H7 (cell line): ENCODE results near the gene STAP2. TPM values are rescaled to one million over a fixed set of nuclear protein-coding genes. Genes with fewer than 3 reads are reported as not detected.

Experiments
- DNase-seq: peaks from one replicate; pipeline ENCODE4 v3.0.0; 2012
- H3K27me3 ChIP-seq: 2 replicates; pipeline ENCODE4 v1.6.0; 2011; ENCODE audit warnings: mild to moderate bottlenecking, low read length; ENCODE audit not compliant: control insufficient read depth, insufficient read depth
- H3K36me3 ChIP-seq: replicated peaks from 2 replicates; pipeline ENCODE4 v1.5.1; 2011; ENCODE audit warnings: low read length; ENCODE audit not compliant: control insufficient read depth, insufficient read depth
- H3K4me3 ChIP-seq: 2 replicates; pipeline ENCODE4 v1.5.1; 2011; ENCODE audit warnings: low read depth, mild to moderate bottlenecking, control low read depth, low read length, moderate library complexity; ENCODE audit not compliant: insufficient read depth
- total RNA-seq: library from RNA; depleted of rRNA; stranded (reverse); fragments of >200 nt; shearing (Covaris generic); gene quantifications from 2 replicates; pipeline ENCODE4 v1.2.3, GENCODE V29; 2014

The STAP2 gene
- total RNA-seq, 1 experiment from 2014 or later: 14.2 TPM

DNA sequence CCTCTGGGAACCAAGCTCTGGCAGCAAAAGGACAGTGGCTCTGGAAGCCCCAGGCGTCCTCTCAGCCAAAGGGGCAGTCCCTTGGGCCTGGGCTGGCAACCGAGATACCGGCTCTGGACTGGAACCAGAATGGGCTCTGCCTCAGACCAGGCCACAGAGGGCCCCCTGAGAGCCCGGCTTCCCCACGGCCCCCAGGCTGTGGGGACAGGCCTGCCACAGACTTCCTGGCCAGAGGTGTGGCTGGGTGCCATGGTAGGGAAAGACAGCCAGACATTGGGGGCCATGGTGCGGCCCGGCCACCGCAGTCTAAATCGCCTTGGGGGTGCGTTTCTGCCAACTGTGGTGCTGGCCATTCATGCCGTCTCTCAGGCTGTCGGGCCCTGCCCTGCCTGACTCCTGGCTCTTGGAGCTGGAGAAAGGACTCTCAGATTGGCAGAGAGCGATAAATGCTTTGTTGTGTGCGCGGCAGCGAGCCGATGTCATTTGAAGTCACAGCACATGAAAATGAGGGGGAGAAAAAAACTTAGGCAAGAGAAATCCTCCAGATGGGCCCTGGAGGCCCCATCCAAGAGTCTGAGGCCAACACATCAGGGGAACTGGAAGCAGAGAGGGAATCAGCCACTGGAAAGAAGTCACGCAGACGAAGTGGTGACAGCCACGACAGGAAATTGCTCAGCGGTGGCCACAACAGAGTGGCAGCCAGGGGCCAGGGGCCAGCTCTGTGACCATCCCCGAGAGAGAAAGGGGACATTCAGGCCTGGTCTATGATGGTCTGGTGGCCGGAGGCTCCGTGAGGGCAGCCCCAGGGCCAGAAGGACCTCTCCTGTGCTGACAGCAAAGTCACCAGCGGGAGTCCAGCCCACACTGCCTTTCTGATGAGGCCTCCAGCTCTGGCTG is 35.2 kb upstream of the STAP2 start:
- Histone ChIP-seq H3K27me3 (no peaks in the 10 kb centered on the region), H3K4me3 (no peak overlapping the region), H3K36me3 (no peaks in the 10 kb centered on the region)
- DNase-seq: no peak

DNA sequence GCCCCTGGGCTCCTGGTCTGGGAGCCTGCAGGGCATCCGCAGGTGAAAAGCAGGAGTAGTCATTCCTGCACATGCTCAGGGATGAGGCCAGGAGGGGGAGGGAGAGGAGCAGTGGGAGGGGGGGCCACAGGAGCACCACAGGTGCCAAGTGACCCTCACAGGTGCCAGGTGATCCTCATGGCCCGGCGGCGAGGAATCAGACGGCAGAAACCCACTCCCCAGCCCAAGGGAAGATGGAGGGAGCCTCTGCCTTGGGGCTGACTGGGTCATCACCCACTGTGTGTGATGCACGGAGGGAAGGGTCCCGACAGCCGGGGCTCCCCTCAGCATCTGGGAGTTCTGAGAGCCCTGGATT is 34.4 kb upstream of the STAP2 start:
- peak; percentile 42 for DNase-seq
- Histone ChIP-seq H3K36me3 (no peaks in the 10 kb centered on the region; the same call in 1 of the 2 replicates), H3K27me3 (no peaks in the 10 kb centered on the region), H3K4me3 (no peak overlapping the region)

DNA sequence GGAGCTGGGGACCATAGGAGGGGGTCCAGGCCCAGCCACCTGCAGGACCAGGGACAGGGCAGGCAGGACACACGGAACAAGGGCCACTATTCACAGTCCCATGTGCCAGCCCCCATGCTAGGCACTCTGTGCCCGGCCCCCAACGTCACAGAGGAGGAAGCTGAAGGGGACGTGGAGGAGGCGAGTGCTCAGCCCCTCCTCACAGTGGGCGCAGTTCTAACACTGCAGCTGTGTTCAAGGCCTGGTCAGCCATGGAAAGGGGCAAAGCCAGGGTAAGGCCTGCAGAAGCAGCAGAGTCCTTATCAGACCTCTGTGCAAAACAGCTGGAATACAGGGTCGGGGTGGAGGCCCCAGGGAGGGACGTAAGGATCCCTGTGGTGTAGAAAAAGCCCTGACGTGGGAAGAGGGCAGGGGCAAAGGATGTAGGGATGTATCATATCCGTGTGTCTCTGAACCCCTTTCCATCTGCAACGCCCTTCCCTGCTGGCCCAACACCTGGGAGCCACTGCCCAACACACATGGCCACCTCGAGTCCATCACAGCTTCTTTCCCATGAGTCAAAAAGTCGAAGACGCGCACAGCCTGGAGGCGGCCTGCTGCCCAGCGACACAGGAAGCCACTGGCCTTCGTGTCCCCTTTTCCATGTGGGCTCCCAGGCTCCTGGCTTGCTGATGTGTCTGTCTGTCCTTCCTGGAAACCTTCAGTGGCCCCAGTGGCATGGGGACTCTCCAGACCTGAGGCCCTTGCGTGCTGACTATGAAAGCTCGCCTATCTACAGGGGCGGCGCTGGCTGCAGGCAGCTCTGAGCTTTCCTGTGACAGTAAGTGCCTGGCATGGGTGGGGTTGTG is 33.8 kb upstream of the STAP2 start:
- H3K27me3 ChIP-seq: no peaks in the 10 kb centered on the region
- no peak overlapping the region for H3K4me3 ChIP-seq
- no peaks in the 10 kb centered on the region; the same call in 1 of the 2 replicates for H3K36me3 ChIP-seq
- no peak for DNase-seq

- Histone ChIP-seq H3K36me3 (no peaks in the 10 kb centered on the region; the same call in 1 of the 2 replicates), H3K4me3 (no peak overlapping the region), H3K27me3 (no peaks in the 10 kb centered on the region)
- no peak for DNase-seq
Observed at GRCh38 chr19:4371247-4372164, 32.9 kb upstream of the STAP2 start.

DNA sequence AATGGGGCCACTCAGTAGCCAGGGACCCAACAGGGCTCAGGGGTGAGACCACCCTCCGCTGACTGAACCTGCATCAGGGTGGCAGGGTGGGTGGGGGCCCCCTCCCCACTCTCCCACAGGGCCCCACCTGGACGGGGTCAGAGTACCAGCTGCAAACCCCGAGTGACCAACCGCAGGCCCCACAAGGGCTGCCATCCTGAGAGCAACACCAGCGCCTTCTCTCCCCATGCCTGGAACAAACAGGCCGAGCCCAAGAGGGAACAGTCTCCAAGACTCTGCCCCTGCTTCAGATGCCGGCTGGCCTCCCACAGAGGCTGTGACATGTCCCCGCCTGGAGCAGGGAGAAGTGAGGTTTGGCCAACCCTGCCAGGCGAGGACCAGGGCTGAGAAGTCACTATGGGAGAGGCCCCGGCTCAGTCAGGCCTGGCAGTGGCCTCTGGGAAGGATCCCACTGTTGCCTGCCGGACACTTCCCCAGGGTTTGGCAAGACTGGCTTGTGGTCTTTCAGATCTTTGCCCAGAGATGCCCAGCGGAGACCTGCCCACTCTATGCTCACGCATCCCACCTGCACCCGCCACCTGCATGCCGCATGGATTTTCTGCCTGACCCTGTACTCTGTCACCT is 31.9 kb upstream of the STAP2 start:
- Histone ChIP-seq H3K36me3 (no peaks in the 10 kb centered on the region; the same call in none of the 2 replicates), H3K4me3 (no peak overlapping the region), H3K27me3 (no peaks in the 10 kb centered on the region)
- DNase-seq: no peak

DNA sequence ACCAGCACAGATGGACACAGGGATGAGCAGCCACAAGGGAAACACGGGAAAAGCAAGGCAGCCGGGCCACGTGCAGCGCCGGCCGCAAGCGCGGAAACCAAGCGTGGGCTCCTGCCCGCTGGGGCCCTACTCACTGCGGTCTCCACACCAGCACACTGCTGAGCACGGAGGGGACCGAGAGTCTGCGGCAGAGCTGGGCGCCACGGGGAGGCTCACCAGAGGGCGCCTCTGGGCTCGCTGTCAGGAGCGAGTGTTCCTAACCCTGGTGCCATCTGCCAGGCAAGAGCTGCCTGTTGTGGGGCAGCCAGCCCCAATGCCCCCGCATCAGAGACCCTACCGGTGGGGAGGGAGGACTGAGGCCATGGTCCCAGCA is 31.2 kb upstream of the STAP2 start:
- no peak overlapping the region for H3K4me3 ChIP-seq

GRCh38 chr19:4369109-4369887 is 30.7 kb upstream of the STAP2 start:
- Histone ChIP-seq H3K4me3 (no peak overlapping the region), H3K27me3 (no peaks in the 10 kb centered on the region), H3K36me3 (peaks cover 2% of the 10 kb centered on the region)
- peak; percentile 71 for DNase-seq

More for the DNA sequence above, 31.2 kb upstream of the STAP2 start:
- H3K27me3 ChIP-seq: no peaks in the 10 kb centered on the region
- DNase-seq: peak; percentile 86
- peaks cover 2% of the 10 kb centered on the region for H3K36me3 ChIP-seq

GRCh38 chr19:4368128-4368820 is 29.6 kb upstream of the STAP2 start:
- Histone ChIP-seq H3K4me3 (no peak overlapping the region), H3K36me3 (peaks cover 3% of the 10 kb centered on the region), H3K27me3 (no peaks in the 10 kb centered on the region)
- no peak for DNase-seq

GRCh38 chr19:4367781-4368127 is 29.1 kb upstream of the STAP2 start:
- DNase-seq: no peak
- peaks cover 3% of the 10 kb centered on the region for H3K36me3 ChIP-seq
- no peak overlapping the region for H3K4me3 ChIP-seq
- no peaks in the 10 kb centered on the region for H3K27me3 ChIP-seq

GRCh38 chr19:4367336-4367723 is 28.7 kb upstream of the STAP2 start:
- peaks cover 3% of the 10 kb centered on the region for H3K36me3 ChIP-seq
- no peak overlapping the region for H3K4me3 ChIP-seq
- H3K27me3 ChIP-seq: no peaks in the 10 kb centered on the region
- no peak for DNase-seq

- Histone ChIP-seq H3K4me3 (no peak overlapping the region), H3K36me3 (peaks cover 5% of the 10 kb centered on the region), H3K27me3 (no peaks in the 10 kb centered on the region)
- DNase-seq: no peak
Observed at GRCh38 chr19:4366666-4367335, 28.2 kb upstream of the STAP2 start.

DNA sequence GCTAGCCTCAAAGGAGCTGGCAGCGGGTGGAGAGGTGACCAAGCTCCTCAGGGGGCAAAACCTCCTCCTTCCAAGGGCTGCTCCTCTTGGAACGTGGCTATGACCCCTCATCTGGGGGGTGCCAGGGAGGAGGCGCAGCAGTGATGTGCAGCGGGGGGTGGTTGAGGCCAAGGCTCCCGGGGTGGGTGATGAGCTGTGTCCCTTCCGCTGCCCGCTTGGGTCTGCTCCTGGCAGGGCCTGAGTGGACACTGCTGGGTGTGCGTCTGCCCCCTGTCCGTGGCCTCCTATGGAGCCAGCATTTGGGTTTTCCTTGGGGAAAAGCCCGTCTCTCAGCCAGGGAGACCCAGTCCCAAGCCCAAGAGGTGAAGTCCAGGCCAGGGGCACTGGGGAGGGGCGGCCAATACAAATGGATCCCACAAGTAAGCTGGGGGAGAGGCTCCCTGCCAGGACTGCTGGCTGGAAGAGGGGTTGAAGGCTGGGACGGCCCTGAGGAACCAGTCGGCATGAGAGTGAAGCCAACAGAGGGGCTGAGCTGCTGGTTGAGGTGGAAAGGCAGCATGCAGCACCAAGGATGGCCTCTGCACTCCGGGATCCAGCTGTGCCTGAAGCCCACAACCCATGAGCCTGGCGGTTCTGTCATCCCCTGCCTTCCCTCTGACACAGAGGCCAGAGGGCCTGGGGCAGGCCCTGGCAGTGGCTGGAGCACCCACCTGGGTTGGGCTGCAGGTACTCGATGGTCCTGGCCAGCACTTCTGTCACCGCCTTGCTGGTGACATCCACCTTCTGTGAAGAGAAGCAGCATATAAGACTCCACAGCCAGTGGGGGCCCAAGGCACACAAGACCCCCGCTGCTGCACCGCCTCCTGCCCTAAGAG is 27.4 kb upstream of the STAP2 start:
- DNase-seq: no peak
- Histone ChIP-seq H3K36me3 (peaks cover 5% of the 10 kb centered on the region), H3K27me3 (no peaks in the 10 kb centered on the region), H3K4me3 (no peak overlapping the region)
